Measurements from ENCODE around the gene APOL4. TPM values are rescaled to one million over a fixed set of nuclear protein-coding genes. Genes with fewer than 3 reads are reported as not detected.

APOL4 gene
- total RNA-seq, 1 donor from 2014 or later, result not detected

DNA sequence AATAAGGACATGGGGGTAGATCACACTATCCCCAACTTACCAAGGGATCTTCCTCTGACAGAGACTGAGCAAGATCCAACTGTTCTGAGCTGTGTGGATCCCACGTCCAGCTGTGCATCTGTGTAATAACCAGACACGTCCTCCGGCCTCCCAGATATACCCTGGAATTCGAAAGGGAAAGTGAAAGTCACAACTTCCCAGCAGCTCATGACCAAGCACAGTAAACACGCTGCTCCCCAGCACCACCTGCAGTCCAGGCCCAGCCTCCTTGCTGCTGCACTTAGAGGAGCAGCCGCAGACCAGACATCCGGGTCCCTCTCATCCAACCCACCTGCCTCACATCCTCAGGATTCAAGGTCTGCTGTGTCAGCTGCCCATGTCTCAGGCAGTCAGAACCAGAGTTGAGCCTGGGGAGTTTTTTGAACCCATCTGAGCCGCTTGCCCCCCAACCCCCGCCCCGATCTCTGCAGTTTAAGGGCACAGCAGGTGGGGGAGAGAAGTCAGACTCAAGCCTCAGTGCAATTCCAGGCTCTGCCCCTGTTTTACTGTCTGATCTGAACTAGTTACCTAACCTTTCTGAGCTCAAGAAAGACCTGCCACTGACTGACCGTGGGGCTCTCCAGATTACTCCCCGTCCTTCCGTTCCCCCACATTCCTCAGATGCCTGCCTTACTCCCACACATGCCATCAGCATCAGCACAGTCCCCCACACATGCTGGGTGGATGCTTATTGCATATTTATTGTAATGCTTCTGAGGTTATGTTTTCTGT is 38.0 kb upstream of the APOL4 start, which contains the start of gene APOL2:
Gene APOL2, minus strand, starts transcription at position 127 of the 771 bp plus-strand sequence. CDS start 6,365 bp downstream, outside the sequence.
- Histone ChIP-seq H3K27me3 (ENCODE audit: insufficient read depth, low read length) (no peaks in the 10 kb centered on the region), H3K4me1 (ENCODE audit: insufficient read depth, low read length) (peaks cover 29% of the 10 kb centered on the region), H3K9me3 (ENCODE audit: insufficient read depth, low read depth, low read length) (no peaks in the 10 kb centered on the region), H3K36me3 (ENCODE audit: insufficient read depth, low read length) (no peaks in the 10 kb centered on the region), H3K9ac (ENCODE audit: low read length) (peak within 1 kb of the TSS; percentile 85), H4K20me1 (ENCODE audit: insufficient read depth, low read length) (peaks cover 27% of the 10 kb centered on the region), H2AFZ (ENCODE audit: low read depth, low read length) (peak within 1 kb of the TSS; percentile 63), H3K27ac (ENCODE audit: low read depth, low read length) (peak within 1 kb of the TSS; percentile 62), H3K79me2 (ENCODE audit: insufficient read depth, low read length) (peaks cover 28% of the 10 kb centered on the region), H3K4me3 (ENCODE audit: insufficient read depth, low read depth, low read length) (peak within 1 kb of the TSS; percentile 84), H3K4me2 (ENCODE audit: low read length) (peak within 1 kb of the TSS; percentile 92)
- peaks cover 50% of the 10 kb centered on the region for H3K4me1 Mint-ChIP-seq (ENCODE audit: low read depth, unreplicated experiment)
- H3K4me3 Mint-ChIP-seq (ENCODE audit: unreplicated experiment), result peak within 1 kb of the TSS; percentile 93
- H3K9me3 Mint-ChIP-seq (ENCODE audit: unreplicated experiment), result peaks cover 2% of the 10 kb centered on the region
- peaks cover 18% of the 10 kb centered on the region for H3K36me3 Mint-ChIP-seq (ENCODE audit: low read depth, unreplicated experiment)
- TF ChIP-seq, protein P1, sequence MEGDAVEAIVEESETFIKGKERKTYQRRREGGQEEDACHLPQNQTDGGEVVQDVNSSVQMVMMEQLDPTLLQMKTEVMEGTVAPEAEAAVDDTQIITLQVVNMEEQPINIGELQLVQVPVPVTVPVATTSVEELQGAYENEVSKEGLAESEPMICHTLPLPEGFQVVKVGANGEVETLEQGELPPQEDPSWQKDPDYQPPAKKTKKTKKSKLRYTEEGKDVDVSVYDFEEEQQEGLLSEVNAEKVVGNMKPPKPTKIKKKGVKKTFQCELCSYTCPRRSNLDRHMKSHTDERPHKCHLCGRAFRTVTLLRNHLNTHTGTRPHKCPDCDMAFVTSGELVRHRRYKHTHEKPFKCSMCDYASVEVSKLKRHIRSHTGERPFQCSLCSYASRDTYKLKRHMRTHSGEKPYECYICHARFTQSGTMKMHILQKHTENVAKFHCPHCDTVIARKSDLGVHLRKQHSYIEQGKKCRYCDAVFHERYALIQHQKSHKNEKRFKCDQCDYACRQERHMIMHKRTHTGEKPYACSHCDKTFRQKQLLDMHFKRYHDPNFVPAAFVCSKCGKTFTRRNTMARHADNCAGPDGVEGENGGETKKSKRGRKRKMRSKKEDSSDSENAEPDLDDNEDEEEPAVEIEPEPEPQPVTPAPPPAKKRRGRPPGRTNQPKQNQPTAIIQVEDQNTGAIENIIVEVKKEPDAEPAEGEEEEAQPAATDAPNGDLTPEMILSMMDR (IDR thresholded peaks at IDR 0.05; ENCODE audit: insufficient read depth, low read depth, low read length), result peak; percentile 51
- TF ChIP-seq EZH2 (IDR thresholded peaks at IDR 0.05; ENCODE audit: insufficient read depth, low read length), result no peak
- FAIRE-seq, result peak; percentile 82
- H3K27ac Mint-ChIP-seq (ENCODE audit: unreplicated experiment), result peak within 1 kb of the TSS; percentile 99
- no peaks in the 10 kb centered on the region for H3K27me3 Mint-ChIP-seq (ENCODE audit: low read depth, unreplicated experiment)
- DNase-seq (ENCODE audit: low read depth), result peak; percentile 87

DNA sequence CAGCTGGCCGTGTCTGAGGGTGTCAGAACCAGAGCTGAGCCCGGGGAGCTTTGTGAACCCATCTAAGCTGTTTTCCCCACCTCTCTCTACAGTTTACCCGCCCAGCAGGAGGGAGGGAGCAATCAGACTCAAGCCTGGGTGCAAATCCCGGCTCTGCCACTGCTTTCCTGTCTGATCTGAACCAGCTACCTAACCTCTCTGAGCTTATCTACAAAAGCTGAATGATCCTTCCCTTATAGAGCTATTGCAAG is 37.5 kb upstream of the APOL4 start:
- Histone ChIP-seq H3K27ac (ENCODE audit: low read depth, low read length) (peak overlapping the region; percentile 62), H3K4me3 (ENCODE audit: insufficient read depth, low read depth, low read length) (peak overlapping the region; percentile 84), H3K27me3 (ENCODE audit: insufficient read depth, low read length) (no peaks in the 10 kb centered on the region), H4K20me1 (ENCODE audit: insufficient read depth, low read length) (peaks cover 32% of the 10 kb centered on the region), H3K9ac (ENCODE audit: low read length) (peak overlapping the region; percentile 85), H2AFZ (ENCODE audit: low read depth, low read length) (peak overlapping the region; percentile 63), H3K4me2 (ENCODE audit: low read length) (peak overlapping the region; percentile 92), H3K79me2 (ENCODE audit: insufficient read depth, low read length) (peaks cover 28% of the 10 kb centered on the region), H3K9me3 (ENCODE audit: insufficient read depth, low read depth, low read length) (no peaks in the 10 kb centered on the region), H3K4me1 (ENCODE audit: insufficient read depth, low read length) (peaks cover 29% of the 10 kb centered on the region), H3K36me3 (ENCODE audit: insufficient read depth, low read length) (no peaks in the 10 kb centered on the region)
- Mint-ChIP-seq H3K9me3 (ENCODE audit: unreplicated experiment) (peaks cover 2% of the 10 kb centered on the region), H3K4me3 (ENCODE audit: unreplicated experiment) (peak overlapping the region; percentile 93), H3K36me3 (ENCODE audit: low read depth, unreplicated experiment) (peaks cover 22% of the 10 kb centered on the region), H3K27ac (ENCODE audit: unreplicated experiment) (peak overlapping the region; percentile 99), H3K4me1 (ENCODE audit: low read depth, unreplicated experiment) (peaks cover 54% of the 10 kb centered on the region), H3K27me3 (ENCODE audit: low read depth, unreplicated experiment) (no peaks in the 10 kb centered on the region)
- no peak for TF ChIP-seq EZH2 (IDR thresholded peaks at IDR 0.05; ENCODE audit: insufficient read depth, low read length)
- TF ChIP-seq, protein P1 (IDR thresholded peaks at IDR 0.05; ENCODE audit: insufficient read depth, low read depth, low read length), result no peak
- no peak for FAIRE-seq
- no peak for DNase-seq (ENCODE audit: low read depth)

Data from astrocyte (in vitro differentiated cells and primary cell).